ENCODE data around the gene SMIM20. TPM values are rescaled to one million over a fixed set of nuclear protein-coding genes. Genes with fewer than 3 reads are reported as not detected.

Gene SMIM20
- total RNA-seq, 4 donors from 2014 or later = 12.2 to 17.1 (median 15.1) TPM

- Histone ChIP-seq H3K4me1 (no peaks in the 10 kb centered on the region), H3K27ac (no peak overlapping the region), H3K9me3 (no peaks in the 10 kb centered on the region), H3K36me3 (no peaks in the 10 kb centered on the region), H3K27me3 (no peaks in the 10 kb centered on the region), H3K4me3 (no peak overlapping the region)
- 89% methylated on average over 13 of the region's 13 CpGs for WGBS
- no peak for DNase-seq (ENCODE audit: low spot score in 2 of 2)
- TF ChIP-seq POLR2A (IDR thresholded peaks at IDR 0.05) (no peak), POLR2AphosphoS5 (IDR thresholded peaks at IDR 0.05) (no peak), EP300 (IDR thresholded peaks at IDR 0.05) (no peak), CTCF (IDR thresholded peaks at IDR 0.05) (no peak)
Measured at GRCh38 chr4:25872851-25873631, 41.0 kb upstream of the SMIM20 start.

- TF ChIP-seq EP300 (IDR thresholded peaks at IDR 0.05) = no peak
- H3K36me3 ChIP-seq = no peaks in the 10 kb centered on the region
- no peaks in the 10 kb centered on the region for H3K4me1 ChIP-seq
- no peaks in the 10 kb centered on the region for H3K27me3 ChIP-seq
- H3K9me3 ChIP-seq = no peaks in the 10 kb centered on the region
- no peak for DNase-seq (ENCODE audit: low spot score in 2 of 2)
- no peak overlapping the region for H3K4me3 ChIP-seq
- no peak overlapping the region for H3K27ac ChIP-seq
- whole genome bisulfite sequencing = 83% methylated on average over 7 of the region's 7 CpGs
Measured at GRCh38 chr4:25873632-25874129, 40.3 kb upstream of the SMIM20 start.

- H3K4me1 ChIP-seq = no peaks in the 10 kb centered on the region
- H3K4me3 ChIP-seq = no peak overlapping the region
- H3K27me3 ChIP-seq = no peaks in the 10 kb centered on the region
- H3K36me3 ChIP-seq = no peaks in the 10 kb centered on the region
- no peak overlapping the region for H3K27ac ChIP-seq
- 88% methylated on average over 3 of the region's 3 CpGs for WGBS
- TF ChIP-seq CTCF (IDR thresholded peaks at IDR 0.05) (no peak), POLR2A (IDR thresholded peaks at IDR 0.05) (no peak), POLR2AphosphoS5 (IDR thresholded peaks at IDR 0.05) (no peak), EP300 (IDR thresholded peaks at IDR 0.05) (no peak)
- DNase-seq (ENCODE audit: low spot score in 2 of 2) = no peak
- H3K9me3 ChIP-seq = no peaks in the 10 kb centered on the region
Measured at GRCh38 chr4:25874655-25875054, 39.4 kb upstream of the SMIM20 start.

GRCh38 chr4:25875281-25875745, 38.7 kb upstream of the SMIM20 start:
- TF ChIP-seq CTCF (IDR thresholded peaks at IDR 0.05) (no peak), EP300 (IDR thresholded peaks at IDR 0.05) (no peak), POLR2AphosphoS5 (IDR thresholded peaks at IDR 0.05) (no peak), POLR2A (IDR thresholded peaks at IDR 0.05) (no peak)
- whole genome bisulfite sequencing = 88% methylated on average over 7 of the region's 7 CpGs
- no peaks in the 10 kb centered on the region for H3K9me3 ChIP-seq
- H3K4me3 ChIP-seq = no peak overlapping the region
- no peaks in the 10 kb centered on the region for H3K36me3 ChIP-seq
- peaks cover 3% of the 10 kb centered on the region for H3K27me3 ChIP-seq
- H3K27ac ChIP-seq = no peak overlapping the region
- H3K4me1 ChIP-seq = no peaks in the 10 kb centered on the region
- DNase-seq (ENCODE audit: low spot score in 2 of 2) = no peak

- Histone ChIP-seq H3K4me3 (no peak overlapping the region), H3K4me1 (no peaks in the 10 kb centered on the region), H3K27ac (no peak overlapping the region), H3K9me3 (no peaks in the 10 kb centered on the region), H3K27me3 (peaks cover 3% of the 10 kb centered on the region), H3K36me3 (no peaks in the 10 kb centered on the region)
- TF ChIP-seq POLR2A (IDR thresholded peaks at IDR 0.05) = no peak
- TF ChIP-seq CTCF (IDR thresholded peaks at IDR 0.05) = no peak
- no peak for TF ChIP-seq POLR2AphosphoS5 (IDR thresholded peaks at IDR 0.05)
- TF ChIP-seq EP300 (IDR thresholded peaks at IDR 0.05) = no peak
- no peak for DNase-seq (ENCODE audit: low spot score in 2 of 2)
- 50% methylated on average over 9 of the region's 9 CpGs for WGBS
Measured at GRCh38 chr4:25878676-25879075, 35.3 kb upstream of the SMIM20 start.
